ENCODE results near the gene TTC33. TPM values are rescaled to one million over a fixed set of nuclear protein-coding genes. Genes with fewer than 3 reads are reported as not detected.

The TTC33 gene
- total RNA-seq, 1 donor: 13.7 TPM

- no peak for TF ChIP-seq CTCF (IDR thresholded peaks at IDR 0.05; ENCODE audit: insufficient read depth, low read length)
- DNase-seq (ENCODE audit: low read depth): no peak
- H3K4me3 ChIP-seq (ENCODE audit: low read depth, low read length): no peak overlapping the region
Measured at GRCh38 chr5:40623480-40624420, 132.0 kb downstream of the TTC33 start.

GRCh38 chr5:40622463-40623252 lies 133.1 kb downstream of the TTC33 start:
- H3K4me3 ChIP-seq (ENCODE audit: low read depth, low read length): no peak overlapping the region
- no peak for DNase-seq (ENCODE audit: low read depth)
- TF ChIP-seq CTCF (IDR thresholded peaks at IDR 0.05; ENCODE audit: insufficient read depth, low read length): no peak

GRCh38 chr5:40619421-40619820 lies 136.3 kb downstream of the TTC33 start:
- TF ChIP-seq CTCF (IDR thresholded peaks at IDR 0.05; ENCODE audit: insufficient read depth, low read length): no peak
- no peak overlapping the region for H3K4me3 ChIP-seq (ENCODE audit: low read depth, low read length)
- DNase-seq (ENCODE audit: low read depth): no peak

GRCh38 chr5:40618926-40619325 lies 136.8 kb downstream of the TTC33 start:
- no peak for DNase-seq (ENCODE audit: low read depth)
- H3K4me3 ChIP-seq (ENCODE audit: low read depth, low read length): no peak overlapping the region
- no peak for TF ChIP-seq CTCF (IDR thresholded peaks at IDR 0.05; ENCODE audit: insufficient read depth, low read length)

- DNase-seq (ENCODE audit: low read depth): no peak
- no peak for TF ChIP-seq CTCF (IDR thresholded peaks at IDR 0.05; ENCODE audit: insufficient read depth, low read length)
- no peak overlapping the region for H3K4me3 ChIP-seq (ENCODE audit: low read depth, low read length)
Measured at GRCh38 chr5:40616781-40617180, 139.0 kb downstream of the TTC33 start.

GRCh38 chr5:40615586-40616170 lies 140.1 kb downstream of the TTC33 start:
- H3K4me3 ChIP-seq (ENCODE audit: low read depth, low read length): no peak overlapping the region
- DNase-seq (ENCODE audit: low read depth): no peak
- no peak for TF ChIP-seq CTCF (IDR thresholded peaks at IDR 0.05; ENCODE audit: insufficient read depth, low read length)
